Measurements from ENCODE around the gene PHOSPHO1.

DNA sequence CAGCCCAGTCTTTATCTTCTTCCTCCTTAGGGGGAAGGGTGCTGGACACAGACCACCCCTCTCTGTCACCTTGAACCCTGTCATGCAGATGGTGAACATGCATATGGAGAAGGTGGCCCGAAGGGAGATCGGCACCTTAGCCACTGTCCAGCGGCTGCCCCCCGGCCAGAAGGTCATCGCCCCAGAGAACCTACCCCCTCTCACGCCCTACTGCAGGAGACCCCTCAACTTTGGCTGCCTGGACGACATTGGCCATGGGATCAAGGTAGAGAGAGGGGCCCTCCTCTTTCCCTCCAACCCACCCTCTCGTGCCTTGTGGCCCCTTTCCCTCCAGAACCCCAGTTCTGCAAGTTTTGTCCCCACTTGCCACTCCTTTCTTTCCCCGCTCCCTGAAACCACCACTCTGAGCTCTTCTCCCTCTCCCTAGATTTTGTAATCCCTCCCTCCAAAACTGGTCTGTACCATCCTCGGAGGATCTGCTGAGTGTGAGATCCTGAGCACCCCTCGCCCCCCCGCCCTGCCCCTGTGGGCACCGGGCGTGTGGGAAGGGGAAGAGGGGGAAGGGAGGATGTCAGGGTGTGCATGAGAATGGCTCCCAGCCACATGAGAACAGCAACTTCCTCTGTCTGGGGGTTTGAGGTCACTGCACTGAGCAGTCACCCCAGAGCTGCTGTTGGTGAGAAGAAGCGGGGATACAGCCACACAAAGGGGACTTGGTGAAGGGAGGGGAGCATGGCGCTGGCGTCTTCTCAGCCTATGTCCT is 12.8 kb downstream of the PHOSPHO1 start:
- TF ChIP-seq EZH2 (IDR thresholded peaks at IDR 0.05; ENCODE audit: low read length, missing control alignments), result no peak
- TF ChIP-seq, protein P1, sequence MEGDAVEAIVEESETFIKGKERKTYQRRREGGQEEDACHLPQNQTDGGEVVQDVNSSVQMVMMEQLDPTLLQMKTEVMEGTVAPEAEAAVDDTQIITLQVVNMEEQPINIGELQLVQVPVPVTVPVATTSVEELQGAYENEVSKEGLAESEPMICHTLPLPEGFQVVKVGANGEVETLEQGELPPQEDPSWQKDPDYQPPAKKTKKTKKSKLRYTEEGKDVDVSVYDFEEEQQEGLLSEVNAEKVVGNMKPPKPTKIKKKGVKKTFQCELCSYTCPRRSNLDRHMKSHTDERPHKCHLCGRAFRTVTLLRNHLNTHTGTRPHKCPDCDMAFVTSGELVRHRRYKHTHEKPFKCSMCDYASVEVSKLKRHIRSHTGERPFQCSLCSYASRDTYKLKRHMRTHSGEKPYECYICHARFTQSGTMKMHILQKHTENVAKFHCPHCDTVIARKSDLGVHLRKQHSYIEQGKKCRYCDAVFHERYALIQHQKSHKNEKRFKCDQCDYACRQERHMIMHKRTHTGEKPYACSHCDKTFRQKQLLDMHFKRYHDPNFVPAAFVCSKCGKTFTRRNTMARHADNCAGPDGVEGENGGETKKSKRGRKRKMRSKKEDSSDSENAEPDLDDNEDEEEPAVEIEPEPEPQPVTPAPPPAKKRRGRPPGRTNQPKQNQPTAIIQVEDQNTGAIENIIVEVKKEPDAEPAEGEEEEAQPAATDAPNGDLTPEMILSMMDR (conservative IDR thresholded peaks at IDR 0.05 in 1 of 2, IDR thresholded peaks at IDR 0.05 in 1 of 2; ENCODE audit: low read depth in 1 of 2, low read length in 2 of 2), result no peak

All from fibroblast of lung (primary cell).